Measurements from ENCODE around the gene NBL1.

The NBL1 gene

DNA sequence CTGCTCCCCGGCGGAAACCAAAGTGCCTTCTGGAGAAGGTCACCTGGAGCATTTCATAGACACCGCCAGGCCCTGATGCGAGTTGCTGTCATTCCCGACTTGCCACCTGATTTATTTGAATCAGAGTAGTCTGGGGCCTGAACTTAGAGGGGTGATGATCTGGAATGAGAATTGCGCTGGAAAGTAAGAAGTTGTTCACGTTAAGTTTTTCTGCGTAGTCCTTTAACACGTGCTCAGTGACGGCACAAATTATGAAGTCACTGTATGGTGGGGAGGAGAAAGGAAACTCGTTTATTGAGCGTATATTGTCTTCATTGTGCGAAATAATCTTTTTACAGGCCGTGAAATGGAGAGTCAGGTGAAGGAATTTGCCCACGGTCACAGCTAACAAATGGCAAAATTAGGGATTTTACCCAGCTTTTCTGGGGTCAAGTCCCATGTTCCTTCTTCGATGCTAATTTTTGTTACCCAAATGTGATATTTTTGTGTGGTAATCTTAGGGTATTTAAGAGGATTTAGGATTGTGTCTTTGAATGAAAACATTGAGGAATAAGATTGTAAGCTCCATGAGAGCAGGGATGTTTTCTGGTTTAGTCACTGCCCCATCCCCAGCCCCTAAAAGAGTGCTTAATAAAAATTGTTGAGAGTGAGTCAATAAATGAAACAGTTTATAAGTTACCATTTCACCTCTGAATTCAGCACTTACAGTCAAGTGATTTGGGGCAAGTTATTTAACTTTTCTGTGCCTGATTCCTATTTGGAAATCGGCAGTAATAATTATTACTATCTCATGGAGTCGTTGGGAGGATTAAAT is 46.4 kb upstream of the NBL1 start (continued):
- TF ChIP-seq, protein P1, sequence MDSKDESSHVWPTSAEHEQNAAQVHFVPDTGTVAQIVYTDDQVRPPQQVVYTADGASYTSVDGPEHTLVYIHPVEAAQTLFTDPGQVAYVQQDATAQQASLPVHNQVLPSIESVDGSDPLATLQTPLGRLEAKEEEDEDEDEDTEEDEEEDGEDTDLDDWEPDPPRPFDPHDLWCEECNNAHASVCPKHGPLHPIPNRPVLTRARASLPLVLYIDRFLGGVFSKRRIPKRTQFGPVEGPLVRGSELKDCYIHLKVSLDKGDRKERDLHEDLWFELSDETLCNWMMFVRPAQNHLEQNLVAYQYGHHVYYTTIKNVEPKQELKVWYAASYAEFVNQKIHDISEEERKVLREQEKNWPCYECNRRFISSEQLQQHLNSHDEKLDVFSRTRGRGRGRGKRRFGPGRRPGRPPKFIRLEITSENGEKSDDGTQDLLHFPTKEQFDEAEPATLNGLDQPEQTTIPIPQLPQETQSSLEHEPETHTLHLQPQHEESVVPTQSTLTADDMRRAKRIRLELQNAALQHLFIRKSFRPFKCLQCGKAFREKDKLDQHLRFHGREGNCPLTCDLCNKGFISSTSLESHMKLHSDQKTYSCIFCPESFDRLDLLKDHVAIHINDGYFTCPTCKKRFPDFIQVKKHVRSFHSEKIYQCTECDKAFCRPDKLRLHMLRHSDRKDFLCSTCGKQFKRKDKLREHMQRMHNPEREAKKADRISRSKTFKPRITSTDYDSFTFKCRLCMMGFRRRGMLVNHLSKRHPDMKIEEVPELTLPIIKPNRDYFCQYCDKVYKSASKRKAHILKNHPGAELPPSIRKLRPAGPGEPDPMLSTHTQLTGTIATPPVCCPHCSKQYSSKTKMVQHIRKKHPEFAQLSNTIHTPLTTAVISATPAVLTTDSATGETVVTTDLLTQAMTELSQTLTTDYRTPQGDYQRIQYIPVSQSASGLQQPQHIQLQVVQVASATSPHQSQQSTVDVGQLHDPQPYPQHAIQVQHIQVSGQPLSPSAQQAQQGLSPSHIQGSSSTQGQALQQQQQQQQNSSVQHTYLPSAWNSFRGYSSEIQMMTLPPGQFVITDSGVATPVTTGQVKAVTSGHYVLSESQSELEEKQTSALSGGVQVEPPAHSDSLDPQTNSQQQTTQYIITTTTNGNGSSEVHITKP (tag by site-specific recombination; IDR thresholded peaks at IDR 0.05), result 0 out of 2 replicates have a peak, but pooled peaks have one; percentile 55
- no peak for TF ChIP-seq ZNF221 (tag by site-specific recombination; IDR thresholded peaks at IDR 0.05; ENCODE audit: borderline replicate concordance)
- TF ChIP-seq ZNF433 (tag by site-specific recombination; IDR thresholded peaks at IDR 0.05; ENCODE audit: low read depth), result no peak
- TF ChIP-seq, protein P2, sequence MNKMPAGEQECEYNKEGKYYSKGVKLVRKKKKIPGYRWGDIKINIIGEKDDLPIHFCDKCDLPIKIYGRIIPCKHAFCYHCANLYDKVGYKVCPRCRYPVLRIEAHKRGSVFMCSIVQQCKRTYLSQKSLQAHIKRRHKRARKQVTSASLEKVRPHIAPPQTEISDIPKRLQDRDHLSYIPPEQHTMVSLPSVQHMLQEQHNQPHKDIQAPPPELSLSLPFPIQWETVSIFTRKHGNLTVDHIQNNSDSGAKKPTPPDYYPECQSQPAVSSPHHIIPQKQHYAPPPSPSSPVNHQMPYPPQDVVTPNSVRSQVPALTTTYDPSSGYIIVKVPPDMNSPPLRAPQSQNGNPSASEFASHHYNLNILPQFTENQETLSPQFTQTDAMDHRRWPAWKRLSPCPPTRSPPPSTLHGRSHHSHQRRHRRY (tag by site-specific recombination; IDR thresholded peaks at IDR 0.05), result no peak
- TF ChIP-seq ZNF558 (tag by site-specific recombination; IDR thresholded peaks at IDR 0.05), result no peak
- TF ChIP-seq ZNF155 (tag by site-specific recombination; IDR thresholded peaks at IDR 0.05), result no peak
- TF ChIP-seq ZNF785 (tag by site-specific recombination; IDR thresholded peaks at IDR 0.05), result no peak
- TF ChIP-seq ZNF776 (tag by site-specific recombination; IDR thresholded peaks at IDR 0.05; ENCODE audit: borderline replicate concordance), result no peak
- TF ChIP-seq ZNF169 (tag by site-specific recombination; IDR thresholded peaks at IDR 0.05), result no peak
- TF ChIP-seq SP3 (tag by site-specific recombination; IDR thresholded peaks at IDR 0.05), result no peak
- no peak for TF ChIP-seq ZBTB17 (tag by site-specific recombination; IDR thresholded peaks at IDR 0.05)
- TF ChIP-seq, protein P3, sequence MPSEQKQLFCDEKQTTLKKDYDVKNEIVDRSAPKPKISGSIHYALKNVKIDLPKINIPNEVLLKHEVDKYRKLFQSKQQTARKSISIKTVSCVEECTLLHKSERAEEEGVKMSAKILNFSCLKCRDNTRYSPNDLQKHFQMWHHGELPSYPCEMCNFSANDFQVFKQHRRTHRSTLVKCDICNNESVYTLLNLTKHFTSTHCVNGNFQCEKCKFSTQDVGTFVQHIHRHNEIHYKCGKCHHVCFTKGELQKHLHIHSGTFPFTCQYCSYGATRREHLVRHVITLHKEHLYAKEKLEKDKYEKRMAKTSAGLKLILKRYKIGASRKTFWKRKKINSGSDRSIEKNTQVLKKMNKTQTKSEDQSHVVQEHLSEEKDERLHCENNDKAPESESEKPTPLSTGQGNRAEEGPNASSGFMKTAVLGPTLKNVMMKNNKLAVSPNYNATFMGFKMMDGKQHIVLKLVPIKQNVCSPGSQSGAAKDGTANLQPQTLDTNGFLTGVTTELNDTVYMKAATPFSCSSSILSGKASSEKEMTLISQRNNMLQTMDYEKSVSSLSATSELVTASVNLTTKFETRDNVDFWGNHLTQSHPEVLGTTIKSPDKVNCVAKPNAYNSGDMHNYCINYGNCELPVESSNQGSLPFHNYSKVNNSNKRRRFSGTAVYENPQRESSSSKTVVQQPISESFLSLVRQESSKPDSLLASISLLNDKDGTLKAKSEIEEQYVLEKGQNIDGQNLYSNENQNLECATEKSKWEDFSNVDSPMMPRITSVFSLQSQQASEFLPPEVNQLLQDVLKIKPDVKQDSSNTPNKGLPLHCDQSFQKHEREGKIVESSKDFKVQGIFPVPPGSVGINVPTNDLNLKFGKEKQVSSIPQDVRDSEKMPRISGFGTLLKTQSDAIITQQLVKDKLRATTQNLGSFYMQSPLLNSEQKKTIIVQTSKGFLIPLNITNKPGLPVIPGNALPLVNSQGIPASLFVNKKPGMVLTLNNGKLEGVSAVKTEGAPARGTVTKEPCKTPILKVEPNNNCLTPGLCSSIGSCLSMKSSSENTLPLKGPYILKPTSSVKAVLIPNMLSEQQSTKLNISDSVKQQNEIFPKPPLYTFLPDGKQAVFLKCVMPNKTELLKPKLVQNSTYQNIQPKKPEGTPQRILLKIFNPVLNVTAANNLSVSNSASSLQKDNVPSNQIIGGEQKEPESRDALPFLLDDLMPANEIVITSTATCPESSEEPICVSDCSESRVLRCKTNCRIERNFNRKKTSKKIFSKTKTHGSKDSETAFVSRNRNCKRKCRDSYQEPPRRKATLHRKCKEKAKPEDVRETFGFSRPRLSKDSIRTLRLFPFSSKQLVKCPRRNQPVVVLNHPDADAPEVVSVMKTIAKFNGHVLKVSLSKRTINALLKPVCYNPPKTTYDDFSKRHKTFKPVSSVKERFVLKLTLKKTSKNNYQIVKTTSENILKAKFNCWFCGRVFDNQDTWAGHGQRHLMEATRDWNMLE (tag by site-specific recombination; conservative IDR thresholded peaks at IDR 0.05; ENCODE audit: low read depth), result no peak
- TF ChIP-seq, protein P4, sequence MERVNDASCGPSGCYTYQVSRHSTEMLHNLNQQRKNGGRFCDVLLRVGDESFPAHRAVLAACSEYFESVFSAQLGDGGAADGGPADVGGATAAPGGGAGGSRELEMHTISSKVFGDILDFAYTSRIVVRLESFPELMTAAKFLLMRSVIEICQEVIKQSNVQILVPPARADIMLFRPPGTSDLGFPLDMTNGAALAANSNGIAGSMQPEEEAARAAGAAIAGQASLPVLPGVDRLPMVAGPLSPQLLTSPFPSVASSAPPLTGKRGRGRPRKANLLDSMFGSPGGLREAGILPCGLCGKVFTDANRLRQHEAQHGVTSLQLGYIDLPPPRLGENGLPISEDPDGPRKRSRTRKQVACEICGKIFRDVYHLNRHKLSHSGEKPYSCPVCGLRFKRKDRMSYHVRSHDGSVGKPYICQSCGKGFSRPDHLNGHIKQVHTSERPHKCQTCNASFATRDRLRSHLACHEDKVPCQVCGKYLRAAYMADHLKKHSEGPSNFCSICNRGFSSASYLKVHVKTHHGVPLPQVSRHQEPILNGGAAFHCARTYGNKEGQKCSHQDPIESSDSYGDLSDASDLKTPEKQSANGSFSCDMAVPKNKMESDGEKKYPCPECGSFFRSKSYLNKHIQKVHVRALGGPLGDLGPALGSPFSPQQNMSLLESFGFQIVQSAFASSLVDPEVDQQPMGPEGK (tag by site-specific recombination; IDR thresholded peaks at IDR 0.05), result no peak
- TF ChIP-seq ZNF654 (tag by site-specific recombination; IDR thresholded peaks at IDR 0.05; ENCODE audit: low read depth), result no peak
- no peak for TF ChIP-seq ZNF48 (tag by site-specific recombination; IDR thresholded peaks at IDR 0.05)
- TF ChIP-seq ZNF600 (tag by site-specific recombination; IDR thresholded peaks at IDR 0.05), result 0 out of 2 replicates have a peak, but pooled peaks have one; percentile 8
- no peak for TF ChIP-seq ZNF266 (tag by site-specific recombination; IDR thresholded peaks at IDR 0.05; ENCODE audit: low read depth)
- TF ChIP-seq ZNF629 (tag by site-specific recombination; IDR thresholded peaks at IDR 0.05), result peak; percentile 91
- no peak for TF ChIP-seq ZNF140 (tag by site-specific recombination; IDR thresholded peaks at IDR 0.05)
- TF ChIP-seq ZSCAN23 (tag by site-specific recombination; IDR thresholded peaks at IDR 0.05), result no peak
- TF ChIP-seq ZNF626 (tag by site-specific recombination; IDR thresholded peaks at IDR 0.05), result no peak
- no peak for TF ChIP-seq ZNF830 (tag by site-specific recombination; IDR thresholded peaks at IDR 0.05; ENCODE audit: low read depth)
- TF ChIP-seq ZNF174 (tag by site-specific recombination; IDR thresholded peaks at IDR 0.05), result no peak
- TF ChIP-seq, protein P5, sequence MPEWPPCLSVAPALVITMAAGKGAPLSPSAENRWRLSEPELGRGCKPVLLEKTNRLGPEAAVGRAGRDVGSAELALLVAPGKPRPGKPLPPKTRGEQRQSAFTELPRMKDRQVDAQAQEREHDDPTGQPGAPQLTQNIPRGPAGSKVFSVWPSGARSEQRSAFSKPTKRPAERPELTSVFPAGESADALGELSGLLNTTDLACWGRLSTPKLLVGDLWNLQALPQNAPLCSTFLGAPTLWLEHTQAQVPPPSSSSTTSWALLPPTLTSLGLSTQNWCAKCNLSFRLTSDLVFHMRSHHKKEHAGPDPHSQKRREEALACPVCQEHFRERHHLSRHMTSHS (tag by site-specific recombination; IDR thresholded peaks at IDR 0.05), result no peak
- no peak for TF ChIP-seq ZNF777 (tag by site-specific recombination; IDR thresholded peaks at IDR 0.05; ENCODE audit: borderline replicate concordance)
- peak; percentile 85 for TF ChIP-seq ZBTB21 (tag by site-specific recombination; IDR thresholded peaks at IDR 0.05)
- TF ChIP-seq ZNF521 (tag by site-specific recombination; IDR thresholded peaks at IDR 0.05), result no peak
- TF ChIP-seq ZNF530 (tag by site-specific recombination; IDR thresholded peaks at IDR 0.05; ENCODE audit: low read depth), result no peak

Data from HEK293 (cell line).